G401 (cell line): Measurements from ENCODE around the gene SAMHD1. TPM values are rescaled to one million over a fixed set of nuclear protein-coding genes. Genes with fewer than 3 reads are reported as not detected.
A peak's percentile ranks its signal among the peaks of the same experiment; 100 is the strongest.
"Not testable (repeated sequence)": the region's sequence is repeated elsewhere in the genome, so short reads cannot be mapped to it uniquely, and the experiment has no call there.

Source experiments
- DNase-seq: peaks from one replicate; pipeline ENCODE4 v3.0.0-alpha.2; 2015; ENCODE audit warnings: low spot score
- in situ Hi-C: cut with HindIII; loops from 2 replicates; pipeline ENCODE4 v1.10.0; 2016; ENCODE audit warnings: low sequenced_read_pairs, mixed read lengths
- total RNA-seq: library from RNA; depleted of rRNA; stranded (reverse); fragments of >200 nt; shearing (Covaris generic); gene quantifications from 2 replicates; pipeline ENCODE4 v1.2.3, GENCODE V29; 2014

The SAMHD1 gene
- total RNA-seq, 1 experiment from 2014 or later, result 31.2 TPM

DNA sequence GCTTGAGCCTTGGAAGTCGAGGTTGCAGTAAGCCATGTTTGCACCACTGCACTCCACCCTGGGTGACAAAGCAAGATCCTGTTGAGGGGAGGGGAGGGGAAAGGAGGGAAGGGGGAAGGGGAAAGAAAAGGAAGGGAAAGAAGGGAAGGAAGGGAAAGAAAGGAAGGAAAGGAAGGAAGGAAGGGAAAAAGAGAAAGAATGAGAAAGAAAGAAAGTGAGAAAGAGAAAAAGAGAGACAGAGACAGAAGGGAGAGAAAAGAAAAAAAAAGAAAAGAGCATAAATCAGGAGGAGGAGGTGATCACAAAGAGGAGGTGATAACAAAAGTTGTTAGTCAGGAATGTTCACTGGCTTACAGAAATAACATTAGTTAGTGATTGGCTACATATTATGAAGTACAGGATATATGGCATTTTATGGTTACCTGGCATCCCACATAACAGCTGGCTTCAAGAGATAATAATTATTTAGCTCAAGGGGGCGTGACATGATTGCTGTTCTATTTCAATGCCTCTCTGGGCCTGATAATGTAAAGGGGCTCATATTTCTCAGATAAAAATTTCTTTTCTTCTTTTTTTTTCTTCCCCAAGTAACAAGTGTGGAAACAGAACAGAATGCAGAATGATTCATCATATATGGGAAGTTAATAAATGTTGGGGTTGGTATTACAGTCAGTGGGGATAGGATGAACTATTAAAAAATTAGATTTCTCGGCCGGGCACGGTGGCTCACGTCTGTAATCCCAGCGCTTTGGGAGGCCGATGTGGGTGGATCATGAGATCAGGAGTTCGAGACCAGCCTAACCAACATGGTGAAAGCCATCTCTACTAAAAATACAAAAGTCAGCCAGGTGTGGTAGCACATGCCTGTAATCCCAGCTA, 27.1 kb downstream of the SAMHD1 start:
- in situ Hi-C loops, result no loop called here
- DNase-seq, result no peak

DNA sequence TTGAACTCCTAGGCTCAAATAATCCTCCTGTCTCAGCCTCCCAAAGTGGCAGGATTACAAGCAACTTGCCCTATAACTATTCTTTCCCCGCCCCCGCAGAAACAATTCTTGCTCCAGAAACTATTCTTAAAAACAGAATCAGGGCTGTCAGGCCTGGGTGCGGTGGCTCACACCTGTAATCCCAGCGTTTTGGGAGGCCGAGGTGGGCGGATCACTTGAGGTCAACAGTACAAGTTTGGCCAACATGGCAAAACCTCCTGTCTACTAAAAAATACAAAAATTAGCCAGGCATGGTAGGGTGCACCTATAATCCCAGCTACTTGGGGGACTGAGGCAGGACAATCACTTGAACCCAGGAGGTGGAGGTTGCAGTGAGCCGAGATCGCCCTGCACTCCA, 31.2 kb downstream of the SAMHD1 start:
- in situ Hi-C loops, result no loop called here
- no peak for DNase-seq

DNA sequence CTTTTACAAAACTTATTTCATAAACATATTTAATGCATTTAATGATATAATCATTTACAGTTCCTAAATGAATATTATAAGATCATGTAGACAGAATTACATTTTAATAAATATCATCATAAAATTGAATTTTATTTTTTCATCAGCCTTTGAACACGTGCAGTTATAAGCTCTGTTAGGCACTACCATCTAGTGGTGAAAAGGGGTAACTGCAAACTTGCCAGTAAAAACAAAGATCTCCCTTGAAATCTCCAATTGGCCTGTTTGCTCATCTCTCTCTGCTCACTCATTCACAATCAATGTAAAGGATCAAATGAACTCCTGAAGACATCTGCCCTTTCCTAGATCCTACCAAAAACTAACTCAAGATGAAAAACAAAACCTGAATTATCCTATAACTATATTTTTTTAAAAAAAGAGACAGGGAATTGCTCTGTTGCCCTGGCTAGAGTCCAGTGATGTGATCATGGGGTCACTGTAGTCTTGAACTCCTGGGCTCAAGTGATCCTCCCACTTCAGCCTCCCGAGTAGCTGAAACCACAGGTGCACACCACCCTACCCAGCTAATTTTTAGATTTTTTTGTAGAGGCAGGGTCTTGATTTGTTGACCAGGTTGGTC, 31.7 kb downstream of the SAMHD1 start:
- DNase-seq, result peak; percentile 78
- in situ Hi-C loops, result no loop called here

DNA sequence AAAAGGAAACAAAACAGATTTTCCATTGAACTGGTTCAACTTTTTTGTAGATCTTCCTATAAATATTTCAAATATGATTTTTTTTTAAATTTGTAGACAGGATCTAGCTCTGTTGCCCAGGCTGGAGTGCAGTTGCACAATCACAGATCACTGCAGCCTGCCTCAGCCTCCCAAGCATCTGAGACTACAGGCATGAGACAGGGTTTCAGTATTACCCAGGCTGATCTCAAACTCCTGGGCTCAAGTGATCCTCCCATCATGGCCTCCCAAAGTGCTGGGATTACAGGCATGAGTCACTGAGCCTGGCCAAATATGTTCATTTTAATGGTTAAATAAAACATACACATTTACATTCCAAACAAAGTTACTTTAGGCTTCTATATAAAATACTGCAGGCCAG, 33.6 kb downstream of the SAMHD1 start:
- in situ Hi-C loops, result no loop called here
- no peak for DNase-seq

DNA sequence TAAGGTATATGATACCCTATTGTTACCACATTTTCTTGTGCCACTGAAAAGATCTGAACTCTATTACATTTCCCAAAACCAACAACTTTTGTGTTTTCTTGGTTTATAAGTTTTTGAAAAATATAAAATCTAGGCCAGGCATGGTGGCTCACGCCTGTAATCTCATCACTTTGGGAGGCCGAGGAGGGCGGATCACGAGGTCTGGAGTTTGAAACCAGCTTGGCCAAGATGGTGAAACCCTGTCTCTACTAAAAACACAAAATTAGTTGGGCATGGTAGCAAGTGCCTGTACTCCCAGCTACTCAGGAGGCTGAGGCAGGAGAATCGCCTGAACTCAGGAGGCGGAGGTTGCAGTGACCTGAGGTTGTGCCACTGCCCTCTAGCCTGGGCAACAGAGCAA, 34.3 kb downstream of the SAMHD1 start:
- in situ Hi-C loops, result no loop called here
- no peak for DNase-seq

DNA sequence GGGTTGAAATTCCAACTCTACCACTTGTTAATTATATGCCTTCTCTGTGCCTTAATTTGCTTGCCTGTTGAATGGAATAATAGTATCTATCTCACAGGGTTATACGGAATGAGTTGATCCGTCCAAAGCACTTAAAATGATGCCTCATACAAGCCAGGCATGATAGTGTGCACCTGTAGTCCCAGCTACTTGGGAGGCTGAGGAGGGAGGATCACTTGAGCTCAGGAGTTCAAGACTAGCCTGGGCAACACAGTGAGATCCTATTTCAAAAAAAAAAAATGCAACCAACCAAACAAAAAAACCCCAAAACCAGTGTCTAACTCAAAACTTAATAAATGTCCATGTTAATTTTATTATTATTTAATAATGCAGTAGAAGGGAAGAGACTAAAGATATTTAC, 35.3 kb downstream of the SAMHD1 start:
- in situ Hi-C loops, result no loop called here
- no peak for DNase-seq

DNA sequence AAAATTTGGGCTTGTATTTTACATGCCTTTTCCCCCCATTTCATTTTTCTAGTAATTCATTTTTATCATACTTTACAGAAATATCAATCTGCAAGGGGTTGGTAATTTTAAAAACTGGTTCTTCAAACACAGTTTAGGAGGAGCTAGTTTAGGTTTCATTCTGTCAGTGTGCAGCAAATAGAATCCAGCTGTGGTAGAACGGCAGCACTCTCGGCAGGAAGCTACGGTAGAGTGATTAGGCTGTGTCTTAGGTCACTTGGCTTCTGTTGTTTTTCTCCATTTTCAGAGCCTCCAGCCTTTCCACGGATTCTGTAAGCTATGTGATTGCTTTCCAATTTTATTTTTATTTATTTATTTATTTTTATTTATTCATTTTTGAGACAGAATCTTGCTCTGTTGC, 42.9 kb downstream of the SAMHD1 start:
- in situ Hi-C loops, result no loop called here
- DNase-seq, result no peak

DNA sequence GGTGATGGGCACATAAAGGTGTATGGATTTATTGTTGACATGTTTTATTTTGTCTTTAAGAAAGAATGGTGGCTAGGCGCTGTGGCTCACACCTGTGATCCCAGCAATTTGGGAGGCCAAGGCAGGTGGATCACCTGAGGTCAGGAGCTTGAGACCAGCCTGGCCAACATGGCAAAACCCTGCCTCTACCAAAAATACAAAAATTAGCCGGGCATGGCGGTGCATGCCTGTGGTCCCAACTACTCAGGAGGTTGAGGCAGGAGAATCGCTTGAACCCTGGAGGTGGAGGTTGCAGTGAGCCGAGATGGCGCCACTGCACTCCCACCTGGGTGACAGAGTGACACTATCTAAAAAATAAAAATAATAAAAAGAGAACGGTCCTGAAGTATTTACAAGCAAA, 45.4 kb downstream of the SAMHD1 start:
- DNase-seq, in situ Hi-C loops: not testable (repeated sequence)

DNA sequence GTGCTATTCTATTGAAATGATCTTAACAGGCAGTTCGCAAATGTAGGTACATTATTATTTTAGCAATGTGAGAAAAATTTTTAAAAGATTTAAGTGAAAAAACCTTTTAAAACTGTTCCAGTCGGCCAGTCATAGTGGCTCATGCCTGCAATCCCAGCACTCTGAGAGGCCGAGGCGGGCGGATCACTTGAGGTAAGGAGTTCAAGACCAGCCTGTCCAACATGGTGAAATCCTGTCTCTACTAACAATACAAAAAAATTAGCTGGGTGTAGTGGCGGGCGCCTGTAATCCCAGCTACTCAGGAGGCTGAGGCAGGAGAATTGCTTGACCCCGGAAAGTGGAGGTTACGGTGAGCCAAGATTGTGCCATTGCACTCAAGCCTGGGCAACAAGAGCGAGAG, 45.9 kb downstream of the SAMHD1 start:
- in situ Hi-C loops, DNase-seq: not testable (repeated sequence)

DNA sequence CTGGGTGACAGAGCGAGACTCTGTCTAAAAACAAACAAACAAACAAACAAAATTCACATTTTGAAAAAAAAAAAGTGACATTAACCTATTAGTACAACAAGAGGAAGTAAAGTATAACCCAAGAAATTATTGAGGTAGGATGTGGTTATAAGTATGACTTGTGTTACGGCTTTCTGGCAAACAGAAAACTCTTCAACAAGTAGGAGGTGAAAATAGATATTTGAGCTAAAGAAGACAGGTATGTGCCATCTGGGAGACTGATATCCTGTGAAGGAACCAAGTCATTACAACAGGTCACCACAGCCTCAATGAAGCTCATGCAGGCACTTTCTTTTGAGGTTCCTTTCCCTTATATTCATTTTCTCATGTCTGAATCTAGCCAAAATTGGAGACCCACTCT, 46.8 kb downstream of the SAMHD1 start:
- in situ Hi-C loops, result no loop called here
- no peak for DNase-seq

DNA sequence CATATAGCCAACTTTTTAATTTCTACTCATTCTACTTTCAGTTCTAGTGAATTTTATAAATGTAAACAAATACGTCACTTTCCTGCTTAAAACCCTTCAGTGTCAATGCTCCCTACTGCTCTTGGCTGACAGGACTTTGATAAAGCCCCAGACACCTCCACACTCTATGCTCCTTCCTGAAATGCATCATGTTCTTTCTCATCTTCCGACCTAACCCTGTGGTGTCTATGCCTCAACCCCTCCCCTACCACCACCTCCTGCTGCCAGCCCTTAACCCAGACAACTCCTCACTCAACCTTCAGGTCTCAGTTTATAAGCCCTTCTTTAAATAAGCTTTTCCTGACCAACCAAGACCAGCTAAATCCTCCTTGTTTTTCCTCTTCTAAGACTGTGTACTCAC, 56.5 kb downstream of the SAMHD1 start:
- no peak for DNase-seq
- in situ Hi-C loops, result no loop called here

DNA sequence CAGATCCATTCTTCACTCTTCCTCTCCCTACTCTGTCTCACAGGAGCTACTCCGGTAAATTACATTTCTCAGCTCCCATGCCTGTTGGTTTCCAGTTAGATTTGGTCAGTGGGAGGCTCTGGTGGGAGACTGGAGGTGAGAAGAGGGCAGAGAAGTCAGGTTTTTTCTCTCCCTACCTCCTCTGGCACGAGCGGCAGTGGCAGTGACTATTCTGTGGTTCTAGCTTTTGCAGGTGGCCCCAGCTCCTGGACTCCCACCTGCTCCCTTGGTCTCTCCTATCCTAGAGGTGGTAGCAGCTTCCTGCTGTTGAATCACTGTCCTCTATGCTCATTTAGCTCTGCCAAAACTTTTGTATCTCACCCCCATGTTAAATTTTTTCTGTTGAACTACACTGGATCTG, 57.7 kb downstream of the SAMHD1 start:
- in situ Hi-C loops, result no loop called here
- DNase-seq, result no peak

DNA sequence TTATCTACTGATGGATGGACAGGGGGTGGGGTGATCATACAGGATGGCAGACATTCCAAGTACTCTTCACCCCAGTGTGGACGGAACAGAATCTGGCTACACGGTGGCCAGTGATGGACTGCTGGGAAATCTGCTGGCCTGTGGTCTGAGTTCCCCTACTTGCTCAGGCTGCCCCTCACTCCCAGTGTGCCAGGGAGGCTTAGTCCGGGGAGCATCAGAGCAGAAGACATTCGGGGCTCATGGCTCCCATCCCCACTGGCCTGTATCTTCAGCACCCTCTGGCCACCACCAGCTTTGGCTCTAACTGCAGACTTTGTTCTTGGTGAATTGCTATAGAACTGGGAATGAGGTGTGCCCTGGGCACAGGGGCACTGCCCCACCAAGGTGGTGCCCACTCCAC, 60.3 kb downstream of the SAMHD1 start:
- no peak for DNase-seq
- in situ Hi-C loops, result no loop called here

DNA sequence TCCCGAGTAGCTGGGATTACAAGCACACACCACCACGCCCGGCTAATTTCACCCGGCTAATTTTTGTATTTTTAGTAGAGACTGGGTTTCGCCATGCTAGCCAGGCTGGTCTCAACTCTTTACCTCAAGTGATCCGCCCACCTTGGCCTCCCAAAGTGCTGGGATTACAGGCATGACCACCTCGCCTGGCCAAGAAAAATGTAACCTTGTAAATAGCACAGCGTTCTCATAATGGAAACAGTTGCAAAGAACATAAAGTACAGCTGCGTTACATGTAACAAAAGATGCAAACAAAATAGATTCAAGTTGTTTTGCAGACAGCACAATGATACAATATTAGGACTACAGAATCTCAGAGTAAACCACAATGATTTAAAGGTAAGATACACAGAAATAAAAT, 60.9 kb downstream of the SAMHD1 start:
- no peak for DNase-seq
- in situ Hi-C loops, result no loop called here

DNA sequence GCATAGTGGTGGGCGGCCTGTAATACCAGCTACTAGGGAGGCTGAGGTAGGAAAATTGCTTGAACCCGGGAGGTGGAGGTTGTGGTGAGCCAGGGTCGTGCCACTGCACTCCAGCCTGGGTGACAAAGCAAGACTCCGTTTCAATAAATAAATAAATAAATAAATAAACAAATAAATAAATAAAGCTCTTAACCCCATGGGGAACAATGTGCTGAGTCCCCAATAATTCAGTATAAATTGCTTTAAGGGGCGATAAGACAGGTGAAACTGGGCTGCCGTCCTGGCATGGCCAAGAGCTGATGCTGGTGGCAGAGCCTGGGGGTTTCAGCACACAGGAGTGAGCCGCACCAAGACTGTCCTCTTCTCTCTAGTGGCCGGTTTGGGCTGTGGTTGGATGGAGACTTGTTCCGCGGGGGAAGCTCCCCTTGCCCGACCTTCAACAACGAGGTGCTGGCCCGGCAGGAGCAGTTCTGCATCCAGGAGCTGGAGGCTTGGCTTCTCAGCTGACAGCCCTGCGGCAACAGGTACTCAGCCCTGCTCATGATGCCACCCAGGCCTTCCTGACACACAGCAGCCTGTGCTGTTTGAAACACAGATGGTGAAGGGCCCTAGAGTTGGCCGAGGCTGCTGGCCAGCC, 62.5 kb downstream of the SAMHD1 start:
- DNase-seq, result no peak
- in situ Hi-C loops, result no loop called here

DNA sequence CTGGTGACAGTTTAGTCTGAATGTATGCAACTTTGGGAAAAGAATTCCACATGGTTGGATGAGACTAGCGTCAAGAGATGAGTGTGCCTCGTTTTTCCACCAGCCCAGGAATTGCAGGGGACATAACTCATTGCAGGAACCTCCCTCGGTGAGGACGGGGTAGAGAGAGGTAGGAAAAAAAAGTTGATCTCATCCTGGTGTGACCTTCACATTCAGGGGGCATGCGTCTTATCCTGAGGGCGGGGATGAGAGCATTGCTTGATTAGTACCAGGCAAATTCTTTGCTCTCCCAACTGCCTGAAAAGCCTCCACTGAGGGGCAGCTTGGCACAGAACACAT, 63.8 kb downstream of the SAMHD1 start:
- DNase-seq, result no peak
- in situ Hi-C loops, result no loop called here

DNA sequence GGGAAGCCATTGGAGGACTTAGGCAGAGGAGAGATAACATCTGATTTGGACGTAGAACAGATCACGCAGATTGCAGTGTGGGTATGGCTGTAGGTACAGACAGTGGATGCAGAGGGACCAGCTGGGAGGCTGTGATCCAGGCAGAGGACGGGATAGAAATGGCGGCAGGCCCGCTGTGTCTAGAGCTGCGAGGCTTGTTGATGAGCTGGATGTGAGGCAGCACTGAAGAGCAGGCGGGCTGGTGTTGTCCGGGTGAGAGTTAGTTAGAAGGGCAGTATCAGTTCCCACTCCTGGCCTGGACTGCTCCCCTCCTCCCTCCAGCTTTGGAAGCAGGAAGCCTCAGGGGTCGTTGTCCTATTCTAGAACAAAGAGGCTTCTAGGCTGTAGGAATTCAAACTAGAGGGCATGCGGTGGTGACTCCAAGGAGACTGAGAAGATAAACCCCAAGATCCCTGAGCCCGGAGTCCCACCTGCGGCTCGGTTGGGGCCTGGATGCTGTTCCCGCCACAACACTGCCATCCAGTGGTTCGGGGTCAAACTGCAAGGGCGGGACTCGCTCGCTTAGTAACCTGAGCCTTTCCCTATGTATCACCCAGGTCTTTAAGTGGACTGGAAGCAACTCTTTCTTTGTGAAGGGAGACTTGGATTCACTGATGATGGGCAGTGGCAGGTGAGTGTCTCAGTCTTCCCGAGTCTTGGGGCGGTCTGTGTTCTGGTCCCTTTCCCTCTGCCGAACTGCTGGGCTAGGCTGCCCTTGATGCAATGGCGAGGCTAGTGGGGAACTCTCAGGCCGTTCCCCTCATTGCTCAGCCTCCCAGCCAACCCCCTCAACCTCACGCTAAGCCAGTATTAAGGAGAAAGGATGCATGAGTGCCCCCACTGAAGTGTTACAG, 64.4 kb downstream of the SAMHD1 start:
- DNase-seq, result peak; percentile 88
- in situ Hi-C loops, result no loop called here

DNA sequence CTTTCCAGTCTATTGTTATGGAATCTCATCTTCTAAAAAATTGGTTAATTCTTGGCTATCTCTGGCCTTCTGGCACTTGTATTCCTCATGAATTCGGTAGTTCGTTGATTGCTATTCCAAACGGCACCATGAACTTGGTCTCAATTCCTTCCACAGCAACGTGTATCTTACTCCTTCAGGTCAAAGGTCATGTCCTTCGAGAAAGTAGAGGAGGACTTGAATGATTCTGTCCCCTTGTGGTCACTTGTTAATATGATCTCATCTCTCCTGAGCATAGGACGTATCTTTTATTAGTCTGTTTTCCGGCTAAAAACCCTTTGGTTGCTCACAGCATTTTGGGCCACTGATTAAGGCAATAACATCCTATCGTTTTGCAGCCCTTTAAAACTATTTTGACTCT, 66.2 kb downstream of the SAMHD1 start:
- in situ Hi-C loops, result no loop called here
- no peak for DNase-seq

DNA sequence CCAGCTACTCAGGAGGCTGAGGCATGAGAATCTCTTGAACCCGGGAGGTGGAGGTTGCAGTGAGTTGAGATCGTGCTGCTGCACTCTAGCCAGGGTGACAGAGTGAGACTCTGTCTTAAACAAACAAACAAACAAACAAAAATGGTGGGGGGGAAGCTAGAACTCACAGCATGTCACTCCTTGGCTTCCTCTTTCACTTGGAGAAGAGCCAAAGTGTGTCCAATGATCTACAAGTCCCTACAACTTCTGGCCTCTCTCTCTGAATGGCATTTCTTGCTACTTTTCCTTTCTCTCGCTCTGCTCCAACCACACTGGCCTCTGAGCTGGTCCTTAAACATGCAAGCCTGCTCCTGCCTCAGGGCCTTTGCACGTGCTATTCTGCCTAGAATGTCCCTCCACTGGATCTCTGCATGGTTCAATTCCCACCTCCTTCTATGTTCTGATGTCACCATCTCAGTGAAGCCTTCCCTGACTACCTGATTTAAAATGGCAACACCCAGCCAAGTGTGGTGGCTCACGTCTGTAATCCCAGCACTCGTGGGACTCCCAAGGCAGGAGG, 67.5 kb downstream of the SAMHD1 start:
- DNase-seq, result no peak
- in situ Hi-C loops, result no loop called here
